ENCODE results near the gene HINT3.
"Not testable (repeated sequence)": the region's sequence is repeated elsewhere in the genome, so short reads cannot be mapped to it uniquely, and the experiment has no call there.

The HINT3 gene

GRCh38 chr6:125963817-125964216 lies 7.2 kb downstream of the HINT3 start:
- no peak for DNase-seq (ENCODE audit: low read depth)

GRCh38 chr6:125966569-125966968 lies 10.0 kb downstream of the HINT3 start:
- no peak for DNase-seq (ENCODE audit: low read depth)

GRCh38 chr6:125968493-125968892 lies 11.9 kb downstream of the HINT3 start:
- DNase-seq (ENCODE audit: low read depth), result no peak

GRCh38 chr6:125970760-125971159 lies 14.2 kb downstream of the HINT3 start:
- no peak for DNase-seq (ENCODE audit: low read depth)

- DNase-seq (ENCODE audit: low read depth), result not testable (repeated sequence)
These were observed 15.9 kb downstream of the HINT3 start for GRCh38 chr6:125972478-125972877.

GRCh38 chr6:125974214-125974866 lies 17.8 kb downstream of the HINT3 start:
- DNase-seq (ENCODE audit: low read depth), result no peak

- DNase-seq (ENCODE audit: low read depth), result no peak
These were observed 22.5 kb downstream of the HINT3 start for GRCh38 chr6:125979101-125979500.

GRCh38 chr6:125981571-125982185 lies 25.1 kb downstream of the HINT3 start:
- DNase-seq (ENCODE audit: low read depth), result no peak

- DNase-seq (ENCODE audit: low read depth), result no peak
These were observed 26.8 kb downstream of the HINT3 start for GRCh38 chr6:125983246-125983945.

- DNase-seq (ENCODE audit: low read depth), result no peak
These were observed 27.7 kb downstream of the HINT3 start for GRCh38 chr6:125984311-125984710.

- DNase-seq (ENCODE audit: low read depth), result no peak
These were observed 29.0 kb downstream of the HINT3 start for GRCh38 chr6:125985522-125985921.

- no peak for DNase-seq (ENCODE audit: low read depth)
These were observed 29.4 kb downstream of the HINT3 start for GRCh38 chr6:125985979-125986300.

GRCh38 chr6:125986301-125987025 lies 29.9 kb downstream of the HINT3 start, which contains the start of gene TRMT11:
TSS of gene TRMT11 (plus strand) at chr6:125986540. CDS start at chr6:125986551, 11 bp downstream.
- DNase-seq (ENCODE audit: low read depth), result peak; percentile 87

- peak; percentile 4 for DNase-seq (ENCODE audit: low read depth)
These were observed 30.6 kb downstream of the HINT3 start for GRCh38 chr6:125987026-125987617.

GRCh38 chr6:125988280-125988679 lies 31.7 kb downstream of the HINT3 start:
- DNase-seq (ENCODE audit: low read depth), result no peak

GRCh38 chr6:125989631-125990030 lies 33.1 kb downstream of the HINT3 start:
- DNase-seq (ENCODE audit: low read depth), result no peak

- DNase-seq (ENCODE audit: low read depth), result no peak
These were observed 35.1 kb downstream of the HINT3 start for GRCh38 chr6:125991653-125992052.

- DNase-seq (ENCODE audit: low read depth), result no peak
These were observed 38.3 kb downstream of the HINT3 start for GRCh38 chr6:125994670-125995488.

GRCh38 chr6:125995972-125996580 lies 39.5 kb downstream of the HINT3 start:
- DNase-seq (ENCODE audit: low read depth), result peak; percentile 24

GRCh38 chr6:126002755-126003679 lies 46.4 kb downstream of the HINT3 start:
- DNase-seq (ENCODE audit: low read depth), result no peak
